ENCODE results near the gene COPRS.

COPRS gene

DNA sequence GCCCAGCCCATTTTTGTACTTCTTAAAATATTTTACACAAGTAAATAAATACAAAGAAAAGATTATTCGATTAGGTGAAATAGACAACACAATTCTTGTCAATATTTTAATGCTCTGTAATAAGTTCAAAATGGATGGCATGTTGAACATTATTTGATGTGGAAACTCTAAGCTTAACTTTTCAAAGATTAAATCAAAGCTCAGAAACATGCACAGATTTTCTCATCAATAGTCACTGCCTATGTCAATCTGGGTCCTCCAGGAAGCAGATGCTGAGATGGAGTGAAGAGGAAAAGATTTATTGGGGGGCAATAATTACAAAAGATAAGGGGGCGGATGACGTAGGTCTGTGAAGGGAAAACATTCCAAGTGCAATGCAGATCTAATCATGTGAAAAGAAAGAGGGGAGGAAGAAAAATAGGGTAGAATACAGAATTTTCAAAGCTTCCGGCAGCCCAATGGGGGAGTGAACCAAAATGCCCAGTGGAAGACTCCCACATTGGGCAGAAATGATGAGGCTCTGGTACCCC lies 50.5 kb downstream of the COPRS start:
- no peak for DNase-seq (ENCODE audit: low read depth in 2 of 2)
- TF ChIP-seq, protein P1, sequence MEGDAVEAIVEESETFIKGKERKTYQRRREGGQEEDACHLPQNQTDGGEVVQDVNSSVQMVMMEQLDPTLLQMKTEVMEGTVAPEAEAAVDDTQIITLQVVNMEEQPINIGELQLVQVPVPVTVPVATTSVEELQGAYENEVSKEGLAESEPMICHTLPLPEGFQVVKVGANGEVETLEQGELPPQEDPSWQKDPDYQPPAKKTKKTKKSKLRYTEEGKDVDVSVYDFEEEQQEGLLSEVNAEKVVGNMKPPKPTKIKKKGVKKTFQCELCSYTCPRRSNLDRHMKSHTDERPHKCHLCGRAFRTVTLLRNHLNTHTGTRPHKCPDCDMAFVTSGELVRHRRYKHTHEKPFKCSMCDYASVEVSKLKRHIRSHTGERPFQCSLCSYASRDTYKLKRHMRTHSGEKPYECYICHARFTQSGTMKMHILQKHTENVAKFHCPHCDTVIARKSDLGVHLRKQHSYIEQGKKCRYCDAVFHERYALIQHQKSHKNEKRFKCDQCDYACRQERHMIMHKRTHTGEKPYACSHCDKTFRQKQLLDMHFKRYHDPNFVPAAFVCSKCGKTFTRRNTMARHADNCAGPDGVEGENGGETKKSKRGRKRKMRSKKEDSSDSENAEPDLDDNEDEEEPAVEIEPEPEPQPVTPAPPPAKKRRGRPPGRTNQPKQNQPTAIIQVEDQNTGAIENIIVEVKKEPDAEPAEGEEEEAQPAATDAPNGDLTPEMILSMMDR (IDR thresholded peaks at IDR 0.05; ENCODE audit: low read depth, low read length) = no peak
- H3K4me3 ChIP-seq (replicated peaks in 1 of 2; ENCODE audit: low read depth in 2 of 2, low read length in 2 of 2) = no peak overlapping the region

DNA sequence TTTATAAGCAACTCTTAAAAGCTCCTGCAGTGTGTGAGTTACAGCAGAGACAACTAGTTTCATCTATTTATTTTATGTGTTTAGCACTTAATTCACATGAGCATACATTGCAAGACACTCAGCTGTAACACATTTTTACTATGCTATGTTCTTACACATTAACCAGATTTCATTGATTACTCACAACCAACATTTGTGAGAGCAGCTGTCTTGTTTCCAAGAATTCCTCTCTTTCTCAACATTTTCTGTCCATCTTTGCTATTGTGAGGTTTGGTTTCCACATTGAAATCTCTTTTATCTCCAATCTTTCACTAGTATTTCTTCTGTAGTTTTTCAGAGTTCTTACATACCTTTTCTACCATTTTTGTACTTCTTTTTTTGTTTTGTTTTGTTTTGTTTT lies 51.2 kb downstream of the COPRS start:
- no peak overlapping the region for H3K4me3 ChIP-seq (replicated peaks in 1 of 2; ENCODE audit: low read depth in 2 of 2, low read length in 2 of 2)
- no peak for DNase-seq (ENCODE audit: low read depth in 2 of 2)
- TF ChIP-seq, protein P1 (IDR thresholded peaks at IDR 0.05; ENCODE audit: low read depth, low read length) = no peak

DNA sequence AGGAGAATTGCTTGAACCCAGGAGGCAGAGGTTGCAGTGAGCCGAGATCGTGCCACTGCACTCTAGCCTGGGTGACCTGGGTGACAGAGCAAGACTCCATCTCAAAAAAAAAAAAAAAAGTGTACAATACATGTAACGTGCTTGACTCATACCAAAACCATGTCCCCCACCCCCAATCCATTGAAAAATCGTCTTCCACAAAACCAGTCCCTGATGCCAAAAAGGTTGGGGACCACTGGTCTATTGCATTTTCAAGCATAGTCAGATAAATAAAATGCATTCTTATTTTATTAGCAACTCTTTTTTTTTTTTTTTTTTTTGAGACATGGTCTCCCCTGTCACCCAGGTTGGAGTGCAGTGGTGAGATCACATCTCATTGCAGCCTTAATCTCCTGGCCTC lies 52.1 kb downstream of the COPRS start:
- TF ChIP-seq, protein P1 (IDR thresholded peaks at IDR 0.05; ENCODE audit: low read depth, low read length) = no peak
- no peak overlapping the region for H3K4me3 ChIP-seq (replicated peaks in 1 of 2; ENCODE audit: low read depth in 2 of 2, low read length in 2 of 2)
- DNase-seq (ENCODE audit: low read depth in 2 of 2) = no peak

DNA sequence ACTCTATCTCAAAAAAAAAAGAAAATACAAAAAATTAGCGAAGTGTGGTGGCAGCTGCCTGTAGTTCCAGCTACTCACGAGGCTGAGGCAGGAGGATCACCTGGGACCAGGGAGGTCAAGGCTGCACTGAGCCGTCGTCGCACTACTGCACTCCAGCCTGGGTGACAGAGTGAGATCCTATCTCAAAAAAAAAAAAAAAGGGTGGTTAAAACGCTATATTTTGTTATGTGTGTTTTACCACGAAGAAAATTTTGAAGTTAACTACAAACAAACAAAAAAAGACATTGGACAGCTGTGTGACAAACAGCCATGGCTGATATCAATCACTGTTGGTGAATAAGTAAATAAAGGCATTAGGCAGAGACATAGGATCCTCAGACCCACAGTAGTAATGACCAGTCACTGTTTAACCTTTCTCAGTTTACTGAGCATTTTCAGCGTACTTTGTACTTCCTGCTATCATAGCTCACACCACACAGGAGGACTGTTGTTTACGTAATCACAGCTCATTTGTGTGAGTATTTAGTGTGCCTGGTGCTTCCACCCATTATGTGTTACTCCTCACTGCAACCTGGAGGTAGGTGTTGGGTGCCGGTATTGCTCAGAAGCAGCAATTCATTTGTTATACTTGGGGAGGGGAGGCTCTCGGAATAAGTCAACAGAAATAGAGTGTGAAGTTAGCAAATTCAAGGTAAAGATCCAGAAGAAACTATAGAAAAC lies 55.4 kb downstream of the COPRS start:
- H3K4me3 ChIP-seq (replicated peaks in 1 of 2; ENCODE audit: low read depth in 2 of 2, low read length in 2 of 2) = no peak overlapping the region
- TF ChIP-seq, protein P1 (IDR thresholded peaks at IDR 0.05; ENCODE audit: low read depth, low read length) = no peak
- DNase-seq (ENCODE audit: low read depth in 2 of 2) = no peak

DNA sequence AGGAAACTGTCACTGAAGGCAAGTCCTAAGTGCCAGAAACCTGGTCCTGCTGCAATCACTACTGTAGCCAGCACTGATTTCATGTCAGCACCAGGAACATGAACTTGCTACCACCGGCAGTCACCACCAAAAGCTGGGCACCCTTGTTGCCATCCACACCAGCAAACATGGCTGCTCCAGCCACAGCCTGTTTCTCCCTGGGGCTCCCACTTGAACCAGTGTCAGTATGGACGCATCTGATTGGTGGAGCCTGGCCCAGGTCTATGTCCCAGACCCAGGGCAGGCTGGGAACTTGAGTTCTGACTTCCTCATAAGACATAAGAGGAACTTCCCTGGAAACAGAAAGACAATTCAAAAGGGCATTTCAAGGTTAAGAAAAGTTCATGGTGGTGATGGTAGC lies 56.5 kb downstream of the COPRS start:
- peak in 1 of 2 donors; percentile 26 for DNase-seq (ENCODE audit: low read depth in 2 of 2)
- TF ChIP-seq, protein P1 (IDR thresholded peaks at IDR 0.05; ENCODE audit: low read depth, low read length) = no peak
- H3K4me3 ChIP-seq (replicated peaks in 1 of 2; ENCODE audit: low read depth in 2 of 2, low read length in 2 of 2) = no peak overlapping the region
